ENCODE data around the gene SLC37A1.
"Not testable (repeated sequence)": the region's sequence is repeated elsewhere in the genome, so short reads cannot be mapped to it uniquely, and the experiment has no call there.

The SLC37A1 gene

GRCh38 chr21:42622284-42622683 lies 108.6 kb downstream of the SLC37A1 start:
- DNase-seq = no peak

DNA sequence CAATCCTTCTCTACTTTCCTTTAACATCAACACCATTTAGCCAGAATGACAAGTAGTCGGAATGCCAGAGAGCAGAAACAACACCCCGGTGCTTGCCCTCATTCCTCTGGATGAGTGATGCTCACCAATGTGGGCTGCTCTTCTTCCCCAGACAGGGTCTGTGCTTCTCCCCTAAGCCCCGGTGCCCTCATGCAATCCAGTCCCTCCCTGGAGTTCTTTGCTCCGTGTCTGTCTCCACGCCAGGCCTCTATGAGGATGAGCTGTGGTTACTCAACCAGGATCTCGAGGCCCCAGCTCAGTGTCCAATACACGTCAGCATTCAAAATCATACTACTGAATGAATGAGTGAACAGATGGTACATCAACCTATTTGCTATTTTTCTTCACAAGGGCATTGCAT lies 110.0 kb downstream of the SLC37A1 start:
- no peak for DNase-seq

GRCh38 chr21:42624095-42624790 lies 110.6 kb downstream of the SLC37A1 start:
- DNase-seq = no peak

- DNase-seq = no peak
These were observed 111.3 kb downstream of the SLC37A1 start for GRCh38 chr21:42624936-42625335.

GRCh38 chr21:42626171-42626570 lies 112.5 kb downstream of the SLC37A1 start:
- no peak for DNase-seq

DNA sequence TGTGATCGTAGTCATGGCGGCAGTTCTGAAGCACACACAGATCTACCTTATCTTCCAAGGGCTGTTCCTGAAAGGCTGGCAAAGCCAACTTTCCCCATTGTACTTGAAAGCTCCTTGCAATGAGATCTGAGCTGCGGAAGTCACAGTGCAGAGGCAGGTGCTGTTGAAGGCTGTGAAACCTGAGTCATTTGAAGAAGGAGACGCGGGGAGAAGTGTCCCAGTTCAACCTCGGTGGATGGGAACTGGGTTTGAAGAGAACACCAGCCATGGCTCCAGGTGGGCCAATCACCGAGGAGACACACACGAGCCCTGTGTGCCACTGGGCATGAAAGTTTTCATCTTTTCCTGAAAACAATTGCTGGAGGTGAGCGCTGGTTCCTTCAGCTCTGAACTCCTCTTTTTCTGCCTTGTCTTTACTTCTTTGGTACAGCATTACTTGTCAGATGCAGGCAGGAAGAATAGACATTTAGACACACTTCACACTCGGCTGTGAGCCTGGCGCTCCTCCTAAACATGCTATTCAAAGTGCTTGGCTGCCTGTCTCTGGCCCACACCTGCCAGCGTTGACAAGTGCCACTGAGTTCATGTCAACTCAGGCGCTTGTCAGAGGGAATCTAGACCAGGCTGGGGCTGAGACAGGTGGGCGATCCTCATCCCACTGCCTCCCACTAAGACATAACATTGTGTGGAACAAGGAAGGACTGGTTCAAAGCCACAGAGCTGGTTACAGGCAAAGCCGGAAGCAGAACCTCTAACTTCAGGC lies 114.1 kb downstream of the SLC37A1 start:
- DNase-seq = no peak

DNA sequence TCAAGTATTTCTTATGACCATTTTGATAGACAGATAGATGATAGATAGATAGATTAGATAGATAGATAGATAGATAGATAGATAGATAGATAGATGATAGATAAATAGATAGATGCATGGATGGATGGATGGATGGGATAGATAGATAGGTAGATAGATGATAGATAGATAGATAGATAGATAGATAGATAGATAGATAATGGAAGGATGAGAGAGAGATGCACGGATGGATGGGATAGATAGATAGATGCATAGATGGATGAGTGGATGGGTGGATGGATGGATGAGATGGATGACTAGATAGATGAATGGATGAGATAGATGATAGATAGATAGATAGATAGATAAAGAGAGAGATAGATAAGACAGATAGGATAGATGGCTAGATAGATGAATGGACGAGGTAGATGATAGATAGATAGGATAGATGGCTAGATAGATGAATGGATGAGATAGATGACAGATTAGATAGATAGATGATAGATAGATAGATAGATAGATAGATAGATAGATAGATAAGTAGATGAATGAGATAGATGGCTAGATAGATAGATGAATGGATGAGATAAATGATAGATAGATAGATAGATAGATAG lies 114.9 kb downstream of the SLC37A1 start:
- DNase-seq = not testable (repeated sequence)

GRCh38 chr21:42629933-42630589 lies 116.4 kb downstream of the SLC37A1 start:
- DNase-seq = peak; percentile 9

DNA sequence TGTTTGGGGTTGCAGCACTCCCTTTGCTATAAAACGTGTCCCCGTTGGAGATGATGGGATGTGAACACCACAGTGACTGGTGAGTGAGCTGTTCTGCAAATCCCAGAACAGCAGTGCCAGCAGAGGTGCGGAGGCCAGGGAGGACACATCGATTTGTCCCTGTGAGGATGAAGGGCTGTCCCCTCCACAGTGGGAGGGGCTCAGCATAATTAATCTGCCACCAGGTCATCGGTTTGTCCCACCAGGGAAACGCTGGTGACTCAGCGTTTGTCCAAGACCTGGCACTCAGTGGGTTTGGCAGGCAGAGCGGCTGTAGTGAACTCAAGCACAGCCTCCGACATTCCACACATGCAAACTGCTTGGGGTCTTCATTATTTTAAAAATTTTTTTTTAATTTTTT lies 117.0 kb downstream of the SLC37A1 start:
- no peak for DNase-seq
